ENCODE data around the gene HNRNPK.
"Not testable (repeated sequence)": the region's sequence is repeated elsewhere in the genome, so short reads cannot be mapped to it uniquely, and the experiment has no call there.

The HNRNPK gene

GRCh38 chr9:83976372-83976771, 3.6 kb downstream of the HNRNPK start:
- no peak for FAIRE-seq

- no peak for FAIRE-seq
Observed at GRCh38 chr9:83975300-83975699, 4.7 kb downstream of the HNRNPK start.

DNA sequence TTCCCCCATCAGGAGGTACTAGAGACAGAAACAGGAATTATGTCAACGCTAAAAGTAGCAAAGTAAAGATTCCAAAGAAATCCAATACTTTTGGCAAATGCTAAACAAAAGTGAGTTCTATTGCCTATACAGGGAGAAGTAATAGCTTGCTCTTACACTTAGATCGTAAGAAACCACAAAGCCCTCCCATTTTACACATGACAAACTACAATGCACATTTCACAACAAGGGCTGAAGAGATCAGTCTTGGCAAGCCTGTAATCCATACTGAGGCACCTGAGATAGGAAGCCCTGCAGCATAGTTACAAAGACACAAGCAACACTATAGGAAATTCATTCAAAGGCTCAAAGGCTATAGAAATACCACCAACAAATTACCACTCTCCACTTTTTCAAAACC, 7.7 kb downstream of the HNRNPK start:
- no peak for FAIRE-seq

DNA sequence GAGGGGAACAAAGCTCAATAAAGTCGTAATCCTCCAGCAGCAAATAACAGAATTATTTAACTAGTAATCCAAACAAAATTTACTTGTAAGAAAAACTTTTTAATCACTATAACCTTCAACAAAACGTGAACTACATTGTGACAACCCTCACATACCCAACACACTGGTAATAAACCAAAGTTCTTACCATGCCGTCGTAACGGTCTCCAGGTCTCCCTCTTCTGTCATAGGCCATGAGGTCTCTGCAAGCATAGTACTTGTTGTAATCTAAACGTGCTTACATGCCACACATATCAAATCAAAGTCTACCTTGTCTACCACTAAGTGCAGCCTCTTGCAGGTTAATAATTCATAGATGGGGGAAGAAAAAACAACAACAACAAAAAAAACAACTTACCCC, 8.5 kb downstream of the HNRNPK start:
- no peak for FAIRE-seq

- no peak for FAIRE-seq
Observed at GRCh38 chr9:83969602-83970001, 10.4 kb downstream of the HNRNPK start.

GRCh38 chr9:83967073-83967472, 12.9 kb downstream of the HNRNPK start:
- no peak for FAIRE-seq

- FAIRE-seq: no peak
Observed at GRCh38 chr9:83966209-83966582, 13.8 kb downstream of the HNRNPK start.

DNA sequence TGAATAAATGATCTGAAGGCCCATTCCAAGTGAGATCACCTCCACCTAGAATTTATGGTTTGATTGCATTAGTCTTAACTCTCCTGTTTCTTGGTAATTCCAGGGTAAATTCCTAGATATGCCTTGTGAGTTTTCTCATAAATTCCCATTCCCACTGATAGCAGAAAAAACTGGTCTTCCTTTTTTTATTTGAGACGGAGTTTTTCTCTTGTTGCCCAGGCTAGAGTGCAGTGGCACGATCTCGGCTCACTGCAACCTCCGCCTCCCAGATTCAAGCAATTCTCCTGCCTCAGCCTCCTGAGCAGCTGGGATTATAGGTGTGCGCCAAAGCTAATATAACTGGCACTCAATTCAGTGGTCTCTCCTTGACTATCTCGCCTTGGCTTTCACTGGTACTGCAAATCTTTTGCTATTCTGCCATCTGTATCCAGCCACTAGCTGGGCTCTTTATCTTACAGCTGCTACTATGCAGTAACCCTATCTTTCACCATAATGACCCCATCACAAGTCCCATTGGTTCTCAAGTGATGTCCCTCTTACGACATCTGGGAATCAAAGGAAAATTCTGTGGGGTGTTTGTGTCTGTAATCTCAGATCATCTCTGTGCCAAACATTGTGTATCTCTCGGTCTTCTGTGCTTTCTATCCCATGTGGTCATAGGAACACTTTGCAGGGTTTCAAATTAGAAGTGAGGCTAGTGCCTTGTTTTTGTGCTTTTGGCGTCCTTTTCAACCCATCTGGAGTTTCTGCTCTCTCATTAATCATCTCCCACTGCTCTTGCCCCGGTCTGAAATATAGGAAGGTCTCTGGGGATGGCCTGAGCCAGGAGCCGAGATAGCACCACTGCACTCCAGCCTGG, 14.4 kb downstream of the HNRNPK start:
- no peak for FAIRE-seq

- FAIRE-seq: no peak
Observed at GRCh38 chr9:83964973-83965349, 15.1 kb downstream of the HNRNPK start.

DNA sequence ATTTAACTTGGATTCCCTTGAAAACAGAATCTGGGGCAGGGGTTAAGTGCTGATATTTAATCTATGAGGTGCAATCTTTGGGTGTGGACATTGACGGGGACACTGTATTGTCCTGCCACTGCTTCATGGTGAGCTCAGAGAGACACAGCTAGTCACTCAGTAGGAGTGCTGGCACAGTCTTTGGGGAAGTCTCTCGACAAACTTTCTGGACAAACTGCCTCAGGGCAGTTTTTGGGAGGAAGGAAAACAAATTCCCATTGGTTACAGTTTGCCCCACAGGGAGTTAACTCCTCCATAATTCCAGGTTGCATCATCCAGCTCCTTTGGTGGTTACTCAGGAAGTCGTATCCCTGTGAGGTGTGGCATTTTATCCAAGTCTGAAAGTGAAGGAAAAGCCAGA, 17.9 kb downstream of the HNRNPK start:
- FAIRE-seq: no peak

DNA sequence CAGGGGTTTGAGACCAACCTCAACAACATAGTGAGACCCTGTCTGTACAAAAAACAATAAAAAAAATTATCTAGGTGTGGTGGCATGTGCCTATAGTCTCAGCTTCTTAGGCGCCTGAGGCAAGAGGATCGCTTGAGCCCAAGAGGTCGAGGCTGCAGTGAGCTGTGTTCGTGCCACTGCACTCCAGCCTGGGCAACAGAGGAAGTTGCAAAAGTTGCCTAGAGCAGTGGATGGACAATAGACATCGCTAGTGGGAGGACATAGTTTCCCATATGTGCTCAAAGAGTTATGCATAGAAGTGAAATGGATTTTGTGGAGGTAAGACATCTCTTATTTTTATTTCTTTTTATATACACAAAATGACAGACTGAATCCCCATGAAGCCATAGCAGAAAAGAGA, 19.0 kb downstream of the HNRNPK start:
- no peak for FAIRE-seq

DNA sequence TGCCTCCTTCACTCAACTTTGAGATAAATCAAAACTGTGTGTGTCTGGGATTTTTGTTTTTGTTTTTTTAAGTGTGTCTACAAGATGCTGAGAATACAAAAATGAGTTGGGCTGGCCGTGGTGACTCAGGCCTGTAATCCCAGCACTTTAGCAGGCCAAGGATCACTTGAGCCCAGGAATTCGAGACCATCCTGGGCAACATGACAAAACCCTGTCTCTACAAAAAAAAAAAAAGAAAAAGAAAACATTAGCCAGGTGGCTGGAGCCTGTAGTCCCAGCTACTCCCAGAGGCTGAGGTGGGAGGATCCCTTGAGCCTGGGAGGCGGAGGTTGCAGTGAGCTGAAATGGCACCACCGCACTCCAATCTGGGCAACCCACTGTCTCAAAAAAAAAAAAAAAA, 21.0 kb downstream of the HNRNPK start:
- FAIRE-seq: peak; percentile 8

DNA sequence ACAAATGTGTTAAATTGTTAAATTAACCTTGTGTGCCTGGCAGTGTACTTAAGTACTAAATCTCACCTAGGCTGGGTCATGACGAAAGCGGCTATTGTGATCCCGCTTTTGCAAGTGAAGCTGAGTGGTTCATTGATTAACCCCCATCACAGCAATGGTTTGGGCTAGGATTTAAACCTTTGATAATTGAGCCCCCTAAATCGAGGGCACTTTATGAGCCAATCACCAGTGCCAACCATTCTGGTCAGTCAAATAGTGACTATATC, 22.8 kb downstream of the HNRNPK start:
- FAIRE-seq: no peak

DNA sequence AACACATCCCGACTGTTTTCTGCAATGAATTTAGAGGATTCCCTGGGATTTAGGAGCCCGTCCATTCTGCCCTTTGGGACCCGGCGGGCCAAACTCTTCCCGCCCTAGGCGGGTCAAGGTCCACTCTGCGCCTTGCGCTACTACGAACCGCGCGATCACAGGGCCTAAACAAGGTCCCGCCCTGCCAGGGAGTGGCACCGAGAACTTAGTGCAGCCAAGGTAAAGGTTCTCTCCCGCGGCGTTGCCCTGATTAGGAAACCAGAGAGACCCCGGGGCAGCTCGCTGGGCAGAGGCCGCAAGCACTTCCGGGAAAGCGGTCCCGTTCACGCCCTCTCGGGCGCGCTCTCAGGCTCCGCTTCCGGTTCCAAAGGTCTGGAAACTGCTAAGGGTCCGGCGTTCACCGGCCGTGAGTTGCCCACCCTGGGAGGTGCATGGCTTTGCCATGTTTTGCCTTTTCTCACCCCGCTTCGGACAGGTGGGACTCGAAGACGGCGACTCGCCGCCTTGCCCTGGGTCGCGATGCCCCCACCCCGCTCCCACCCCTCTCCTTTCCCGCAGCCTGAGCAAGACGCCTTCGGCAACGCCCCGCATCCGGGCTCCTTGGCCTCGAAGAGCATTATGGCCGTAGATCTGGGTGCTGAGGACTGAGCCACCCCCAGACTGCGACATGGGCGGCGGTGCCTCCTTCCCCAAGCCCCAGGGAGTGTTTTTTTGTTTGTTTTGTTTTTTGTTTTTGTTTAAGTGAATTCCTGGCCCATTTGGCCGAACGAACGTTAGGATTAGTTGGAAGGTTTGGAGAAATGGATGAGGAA, 23.4 kb downstream of the HNRNPK start:
- FAIRE-seq: no peak

- no peak for FAIRE-seq
Observed at GRCh38 chr9:83956086-83956435, 24.0 kb downstream of the HNRNPK start.

- FAIRE-seq: not testable (repeated sequence)
Observed at GRCh38 chr9:83948096-83948495, 31.9 kb downstream of the HNRNPK start.

GRCh38 chr9:83940590-83941303, 39.3 kb downstream of the HNRNPK start:
- no peak for FAIRE-seq

DNA sequence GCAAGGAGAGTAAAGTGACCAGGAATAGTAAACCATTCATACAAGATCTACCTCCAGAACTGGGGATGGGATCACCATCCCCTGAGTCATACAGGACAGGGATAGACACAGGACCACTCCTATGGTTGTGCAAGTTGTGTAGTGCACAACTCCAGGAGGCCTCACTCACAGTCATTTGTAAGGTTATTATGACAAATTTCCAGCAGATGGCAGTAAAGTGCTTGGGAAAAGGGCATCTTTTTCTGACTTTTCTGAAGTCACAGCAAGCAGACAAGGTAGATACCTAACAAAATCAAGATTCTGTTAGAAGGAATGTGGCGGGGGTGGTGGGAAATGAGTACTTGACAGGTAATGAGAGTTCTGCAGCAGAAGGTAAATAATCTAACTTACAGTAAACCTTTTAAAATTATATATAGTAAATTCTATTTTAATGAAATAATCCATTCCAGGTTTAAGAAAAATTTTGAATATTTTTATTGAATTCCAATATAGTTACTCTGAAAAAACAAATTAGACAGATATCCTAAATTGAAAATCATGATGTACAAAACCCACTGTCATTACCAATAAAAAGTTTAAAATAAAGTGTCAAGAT, 42.1 kb downstream of the HNRNPK start:
- no peak for FAIRE-seq

GRCh38 chr9:83936523-83936922, 43.5 kb downstream of the HNRNPK start:
- no peak for FAIRE-seq

GRCh38 chr9:83935276-83935935, 44.6 kb downstream of the HNRNPK start:
- peak; percentile 4 for FAIRE-seq

- FAIRE-seq: no peak
Observed at GRCh38 chr9:83934569-83935275, 45.3 kb downstream of the HNRNPK start.

- no peak for FAIRE-seq
Observed at GRCh38 chr9:83933790-83934189, 46.2 kb downstream of the HNRNPK start.

All from endometrium (tissue), 2 donors.